Measurements from ENCODE around the gene MAGI1. TPM values are rescaled to one million over a fixed set of nuclear protein-coding genes. Genes with fewer than 3 reads are reported as not detected.

Gene MAGI1
- total RNA-seq, 1 experiment from 2014 or later = 58.2 TPM

GRCh38 chr3:65466300-65466988 is 572.3 kb downstream of the MAGI1 start:
- Mint-ChIP-seq H3K4me1 (peaks cover 23% of the 10 kb centered on the region), H3K4me3 (no peak overlapping the region), H3K27me3 (ENCODE audit: low read depth) (no peaks in the 10 kb centered on the region), H3K9me3 (peaks cover 19% of the 10 kb centered on the region), H3K36me3 (peaks cover 19% of the 10 kb centered on the region), H3K27ac (no peak overlapping the region)
- ChIA-PET POLR2A (no interaction called here), CTCF (interaction anchor here (0.6 to 2.3 kb wide), 26 partner anchors 11 to 320 kb away, joined by 3 to 20 read pairs (median 4); no protein-coding TSS in a partner anchor)
- no peak for TF ChIP-seq ZNF263 (CRISPR knock-in tag; IDR thresholded peaks at IDR 0.05; ENCODE audit: low read depth)
- TF ChIP-seq PRDM15 (CRISPR knock-in tag; IDR thresholded peaks at IDR 0.05) = no peak
- 0 out of 2 replicates have a peak, but pooled peaks have one; percentile 15 for TF ChIP-seq ERG (CRISPR knock-in tag; IDR thresholded peaks at IDR 0.05)
- no peak for TF ChIP-seq ZNF425 (CRISPR knock-in tag; conservative IDR thresholded peaks at IDR 0.05)
- no peak for TF ChIP-seq IRF2 (CRISPR knock-in tag; IDR thresholded peaks at IDR 0.05; ENCODE audit: borderline replicate concordance, low read depth)
- ATAC-seq (peak; percentile 100), DNase-seq (ENCODE audit: low spot score) (peak; percentile 45)

- CTCF ChIA-PET = no interaction called here
- Mint-ChIP-seq H3K4me3 (no peak overlapping the region), H3K4me1 (peaks cover 13% of the 10 kb centered on the region), H3K27ac (no peak overlapping the region), H3K9me3 (no peaks in the 10 kb centered on the region), H3K36me3 (no peaks in the 10 kb centered on the region), H3K27me3 (ENCODE audit: low read depth) (no peaks in the 10 kb centered on the region)
- POLR2A ChIA-PET = interaction anchor here (0.5 kb wide), 1 partner anchor 24 kb away, joined by 3 read pairs; no protein-coding TSS in a partner anchor
- ATAC-seq (peak; percentile 51), DNase-seq (ENCODE audit: low spot score) (no peak)
- TF ChIP-seq MYBL2 (CRISPR knock-in tag; IDR thresholded peaks at IDR 0.05) (no peak), MLX (CRISPR knock-in tag; IDR thresholded peaks at IDR 0.05) (no peak), ZNF423 (CRISPR knock-in tag; IDR thresholded peaks at IDR 0.05) (no peak), USF1 (CRISPR knock-in tag; IDR thresholded peaks at IDR 0.05) (no peak), EMX1 (CRISPR knock-in tag; IDR thresholded peaks at IDR 0.05) (no peak), RELA (CRISPR knock-in tag; IDR thresholded peaks at IDR 0.05; ENCODE audit: borderline replicate concordance) (no peak), ZNF396 (CRISPR knock-in tag; IDR thresholded peaks at IDR 0.05; ENCODE audit: borderline replicate concordance) (no peak), E2F4 (CRISPR knock-in tag; IDR thresholded peaks at IDR 0.05; ENCODE audit: borderline replicate concordance, low read depth) (no peak), FOXK1 (CRISPR knock-in tag; IDR thresholded peaks at IDR 0.05) (no peak), TEAD4 (CRISPR knock-in tag; IDR thresholded peaks at IDR 0.05) (no peak), NFYB (CRISPR knock-in tag; conservative IDR thresholded peaks at IDR 0.05; ENCODE audit: low read depth) (no peak), NR1H2 (CRISPR knock-in tag; IDR thresholded peaks at IDR 0.05) (no peak), ATF2 (CRISPR knock-in tag; IDR thresholded peaks at IDR 0.05; ENCODE audit: borderline replicate concordance, low read depth) (no peak), ETV6 (CRISPR knock-in tag; IDR thresholded peaks at IDR 0.05) (no peak), NR2C2 (CRISPR knock-in tag; IDR thresholded peaks at IDR 0.05) (no peak), ESRRA (CRISPR knock-in tag; IDR thresholded peaks at IDR 0.05; ENCODE audit: borderline replicate concordance) (no peak), CBFB (CRISPR knock-in tag; IDR thresholded peaks at IDR 0.05; ENCODE audit: low read depth) (no peak)
Measured at GRCh38 chr3:65449841-65450428, 588.8 kb downstream of the MAGI1 start.

All from WTC11 (cell line).